IMR-90 (cell line): ENCODE results near the gene RNASE4. TPM values are rescaled to one million over a fixed set of nuclear protein-coding genes. Genes with fewer than 3 reads are reported as not detected.

ENCODE experiments used
- ATAC-seq: fragments of 200-7000 bp; cut with Tn5 transposase; 2 replicates; pipeline ENCODE4 v1.9.1; 2020; ENCODE audit warnings: low read depth, mild to moderate bottlenecking, moderate library complexity
- BruUV-seq: library from RNA; stranded (reverse); fragments of 400-500 nt; replicated peaks from 2 replicates; lab custom pipeline; 2021; lab: Mats Ljungman, UMichigan
- CTCF ChIA-PET: fragments of 300-600 bp; formaldehyde crosslinking; extraction: SDS; loops from one replicate; lab custom pipeline; 2021; ENCODE audit warnings: antibody characterized with exemption; lab: Yijun Ruan, JAX
- POLR2A ChIA-PET: fragments of 300-600 bp; sonication (Branson Sonifier 250); formaldehyde crosslinking; loops from one replicate; lab custom pipeline; 2022; ENCODE audit warnings: antibody characterized with exemption; ENCODE audit not compliant: unreplicated experiment; lab: Charles Lee
- DNase-seq: peaks from one replicate; pipeline ENCODE4 v3.0.0; 2013
- H2AFZ ChIP-seq: replicated peaks from 2 replicates; pipeline ENCODE3; 2013; ENCODE audit warnings: low read length, mild to moderate bottlenecking; ENCODE audit not compliant: poor library complexity
- H2AK5ac ChIP-seq: 2 replicates; pipeline ENCODE4 v1.6.1; 2013; ENCODE audit warnings: low read depth, low read length, inconsistent platforms
- H2AK9ac ChIP-seq: replicated peaks from 2 replicates; pipeline ENCODE3; 2013; ENCODE audit warnings: mild to moderate bottlenecking, low read depth, low read length, moderate library complexity; ENCODE audit not compliant: poor library complexity
- H2BK120ac ChIP-seq: 2 replicates; pipeline ENCODE4 v1.6.1; 2013; ENCODE audit warnings: low read depth, low read length, inconsistent platforms
- H2BK15ac ChIP-seq: 3 replicates; pipeline ENCODE4 v1.6.1; 2013; ENCODE audit warnings: low read depth, low read length, inconsistent platforms
- H2BK20ac ChIP-seq: 2 replicates; pipeline ENCODE4 v1.6.1; 2013; ENCODE audit warnings: low read depth, mild to moderate bottlenecking, inconsistent platforms, low read length, moderate library complexity
- H2BK5ac ChIP-seq: 2 replicates; pipeline ENCODE4 v1.6.1; 2013; ENCODE audit warnings: mild to moderate bottlenecking, low read depth, low read length, inconsistent platforms; ENCODE audit not compliant: poor library complexity, severe bottlenecking
- H3K14ac ChIP-seq: replicated peaks from 2 replicates; pipeline ENCODE4 v1.6.1; 2013; ENCODE audit warnings: low read depth, low read length, inconsistent platforms
- H3K18ac ChIP-seq: 2 replicates; pipeline ENCODE4 v1.6.1; 2013; ENCODE audit warnings: low read depth, low read length, control low read depth
- H3K23ac ChIP-seq: 2 replicates; pipeline ENCODE4 v1.6.1; 2013; ENCODE audit warnings: low read depth, low read length, inconsistent platforms
- H3K27ac ChIP-seq: 2 replicates; pipeline ENCODE4 v1.5.1; 2013; ENCODE audit warnings: mild to moderate bottlenecking, control low read depth, low read length; ENCODE audit not compliant: insufficient read depth
- H3K27me3 ChIP-seq: 2 replicates; pipeline ENCODE4 v1.6.1; 2013; ENCODE audit warnings: low read length; ENCODE audit not compliant: control insufficient read depth, insufficient read depth
- H3K36me3 ChIP-seq: 2 replicates; pipeline ENCODE4 v1.6.1; 2013; ENCODE audit warnings: low read length, mixed read lengths; ENCODE audit not compliant: control insufficient read depth, insufficient read depth
- H3K4ac ChIP-seq: 2 replicates; pipeline ENCODE4 v1.6.1; 2013; ENCODE audit warnings: low read depth, low read length, inconsistent platforms
- H3K4me1 ChIP-seq: 2 replicates; pipeline ENCODE4 v1.6.1; 2013; ENCODE audit warnings: low read length, mixed read lengths; ENCODE audit not compliant: control insufficient read depth, insufficient read depth
- H3K4me2 ChIP-seq: 2 replicates; pipeline ENCODE4 v1.6.1; 2013; ENCODE audit warnings: low read depth, mild to moderate bottlenecking, control low read depth, low read length, moderate library complexity
- H3K4me3 ChIP-seq: 2 replicates; pipeline ENCODE4 v1.5.1; 2013; ENCODE audit warnings: low read depth, mild to moderate bottlenecking, control low read depth, low read length, moderate library complexity; ENCODE audit not compliant: insufficient read depth
- H3K56ac ChIP-seq: 2 replicates; pipeline ENCODE4 v1.6.1; 2013; ENCODE audit warnings: low read length, inconsistent platforms; ENCODE audit not compliant: insufficient read depth; ENCODE audit errors: extremely low read depth
- H3K79me1 ChIP-seq, 2 experiments: 2 replicates each; pipeline ENCODE4 v1.6.1; 2013; ENCODE audit warnings: low read length in 2 of 2, inconsistent platforms in 1 of 2, low read depth in 1 of 2
- H3K9ac ChIP-seq: 2 replicates; pipeline ENCODE4 v1.6.1; 2013; ENCODE audit warnings: low read depth, low read length, control low read depth
- H3K9me1 ChIP-seq: 2 replicates; pipeline ENCODE4 v1.6.1; 2013; ENCODE audit warnings: low read length, inconsistent platforms; ENCODE audit not compliant: insufficient read depth
- H3K9me3 ChIP-seq: 2 replicates; pipeline ENCODE4 v1.6.1; 2013; ENCODE audit warnings: low read length; ENCODE audit not compliant: control insufficient read depth, insufficient read depth
- H4K20me1 ChIP-seq: 2 replicates; pipeline ENCODE4 v1.6.1; 2013; ENCODE audit warnings: low read length, inconsistent platforms; ENCODE audit not compliant: insufficient read depth
- H4K5ac ChIP-seq: 2 replicates; pipeline ENCODE4 v1.6.1; 2013; ENCODE audit warnings: mild to moderate bottlenecking, low read depth, low read length, control low read depth
- H4K8ac ChIP-seq, 2 experiments: 2 replicates each; pipeline ENCODE4 v1.6.1; 2013; ENCODE audit warnings: low read depth in 2 of 2, low read length in 2 of 2, control low read depth in 1 of 2, inconsistent platforms in 1 of 2
- H4K91ac ChIP-seq: 2 replicates; pipeline ENCODE4 v1.6.1; 2013; ENCODE audit warnings: low read depth, low read length, inconsistent platforms; ENCODE audit not compliant: insufficient read depth
- BHLHE40 ChIP-seq: fragments of 150-350 bp; IDR thresholded peaks from 2 replicates; pipeline ENCODE4 v1.6.1; 2016; ENCODE audit warnings: mild to moderate bottlenecking, low read depth, low read length
- CEBPB ChIP-seq: IDR thresholded peaks from 2 replicates; pipeline ENCODE4 v1.6.1; 2012; ENCODE audit warnings: low read depth, low read length, improper control_type of control experiment
- CHD1 ChIP-seq: IDR thresholded peaks from 2 replicates; pipeline ENCODE4 v1.6.1; 2012; ENCODE audit warnings: low read depth, low read length, improper control_type of control experiment
- CTCF ChIP-seq: conservative IDR thresholded peaks from 2 replicates; pipeline ENCODE4 v1.5.1; 2012; ENCODE audit warnings: mild to moderate bottlenecking, low read depth, low read length, improper control_type of control experiment
- FOS ChIP-seq: fragments of 150-350 bp; IDR thresholded peaks from 2 replicates; pipeline ENCODE4 v1.6.1; 2016; ENCODE audit warnings: low read depth, low read length
- MAFK ChIP-seq: IDR thresholded peaks from 2 replicates; pipeline ENCODE4 v1.6.1; 2012; ENCODE audit warnings: low read depth, low read length, improper control_type of control experiment
- MXI1 ChIP-seq: IDR thresholded peaks from 2 replicates; pipeline ENCODE4 v1.6.1; 2012; ENCODE audit warnings: low read depth, mild to moderate bottlenecking, low read length, moderate library complexity, borderline replicate concordance
- NFE2L2 ChIP-seq: fragments of 150-350 bp; IDR thresholded peaks from 2 replicates; pipeline ENCODE4 v1.6.1; 2016; ENCODE audit warnings: low read depth, mild to moderate bottlenecking, low read length
- POLR2A ChIP-seq: IDR thresholded peaks from 2 replicates; pipeline ENCODE4 v1.6.1; 2012; ENCODE audit warnings: mild to moderate bottlenecking, low read depth, low read length
- RAD21 ChIP-seq: IDR thresholded peaks from 2 replicates; pipeline ENCODE4 v1.6.1; 2012; ENCODE audit warnings: low read length, improper control_type of control experiment
- RCOR1 ChIP-seq: IDR thresholded peaks from 2 replicates; pipeline ENCODE4 v1.6.1; 2012; ENCODE audit warnings: mild to moderate bottlenecking, low read length, improper control_type of control experiment; ENCODE audit not compliant: insufficient replicate concordance
- RFX5 ChIP-seq: IDR thresholded peaks from 2 replicates; pipeline ENCODE4 v1.8.0; 2012; ENCODE audit warnings: low read depth, mild to moderate bottlenecking, low read length, moderate library complexity
- SMC3 ChIP-seq: fragments of 150-350 bp; IDR thresholded peaks from 2 replicates; pipeline ENCODE4 v1.6.1; 2016; ENCODE audit warnings: low read depth, mild to moderate bottlenecking, antibody characterized with exemption, low read length, moderate library complexity
- WGBS, 2 experiments: methylation state at CpG; one replicate each; pipeline versions ENCODE4 v1.1.5 to v1.1.7; 2013; ENCODE audit warnings: missing lambda C conversion rate in 2 of 2; ENCODE audit not compliant: insufficient read length in 1 of 2; ENCODE audit errors: extremely low coverage in 2 of 2; 5-methylcytosine and 5-hydroxymethylcytosine counted together
- dilution Hi-C: fragments of 300-500 bp; cut with HindIII; formaldehyde crosslinking; loops from one replicate; pipeline ENCODE4 v1.14.3; 2018; ENCODE audit warnings: low sequenced_read_pairs; ENCODE audit not compliant: unreplicated experiment
- in situ Hi-C: fragments of 300-500 bp; cut with MboI; formaldehyde crosslinking; loops from 3 replicates; pipeline ENCODE4 v1.14.3; 2019; ENCODE audit warnings: low sequenced_read_pairs, inconsistent platforms, mixed read lengths
- intact Hi-C: fragments of 100-400 bp; cut with micrococcal nuclease; formaldehyde crosslinking; loops from 2 replicates; pipeline ENCODE4 v1.10.0; 2022
- polyA plus RNA-seq, 3 experiments: library from polyadenylated mRNA; depleted of rRNA; stranded (reverse); fragments of >200 nt; gene quantifications; 2 replicates each; pipeline ENCODE4 v1.2.3, GENCODE V29; 2012; ENCODE audit warnings: low replicate concordance in 1 of 3
- total RNA-seq: library from RNA; depleted of rRNA; stranded (reverse); fragments of >200 nt; gene quantifications from 2 replicates; pipeline ENCODE4 v1.2.3, GENCODE V29; 2012
- TF ChIP-seq, protein P1 (sequence below): fragments of 150-350 bp; IDR thresholded peaks from 2 replicates; pipeline ENCODE4 v1.6.1; 2017; ENCODE audit warnings: mild to moderate bottlenecking, antibody characterized with exemption, low read length, low read depth
- TF ChIP-seq, protein P2 (sequence below): fragments of 150-350 bp; IDR thresholded peaks from 2 replicates; pipeline ENCODE4 v1.6.1; 2016; ENCODE audit warnings: low read depth, mild to moderate bottlenecking, low read length, moderate library complexity, borderline replicate concordance

RNASE4 gene
- total and polyA plus RNA-seq, 2 of the 4 experiments (the other 2 are of a cell fraction), result 10.4 to 11.6 TPM

- no peaks in the 10 kb centered on the region for H4K20me1 ChIP-seq
- H3K9me1 ChIP-seq, result peaks cover 4% of the 10 kb centered on the region; the same call in 1 of the 2 replicates
- H2AK5ac ChIP-seq, result no peak overlapping the region
- H3K56ac ChIP-seq, result no peak overlapping the region
- no peak overlapping the region for H4K91ac ChIP-seq
- H2BK15ac ChIP-seq, result no peak overlapping the region
- intact Hi-C loops, result no loop called here
- no peaks in the 10 kb centered on the region for H3K36me3 ChIP-seq
- no peak overlapping the region for H4K8ac ChIP-seq
- dilution Hi-C loops, result no loop called here
- no peak overlapping the region for H3K14ac ChIP-seq
- H3K4ac ChIP-seq, result no peak overlapping the region
- no peak overlapping the region for H3K4me3 ChIP-seq
- no peaks in the 10 kb centered on the region for H3K4me1 ChIP-seq
- no peak overlapping the region for H2BK120ac ChIP-seq
- CTCF ChIA-PET, result no interaction called here
- no peaks in the 10 kb centered on the region for H3K9me3 ChIP-seq
- no peak overlapping the region for H2BK5ac ChIP-seq
- H3K23ac ChIP-seq, result no peak overlapping the region
- POLR2A ChIA-PET, result no interaction called here
- H2AK9ac ChIP-seq, result no peak overlapping the region
- no peak overlapping the region for H2AFZ ChIP-seq
- H4K5ac ChIP-seq, result no peak overlapping the region
- no peak overlapping the region for H3K9ac ChIP-seq
- no peak overlapping the region for H3K4me2 ChIP-seq
- TF ChIP-seq RFX5 (no peak), FOS (no peak), RCOR1 (no peak), SMC3 (no peak), NFE2L2 (no peak), CEBPB (no peak), POLR2A (no peak), MAFK (no peak), CHD1 (no peak), BHLHE40 (no peak), MXI1 (no peak), CTCF (no peak), RAD21 (no peak)
- TF ChIP-seq, protein P1, sequence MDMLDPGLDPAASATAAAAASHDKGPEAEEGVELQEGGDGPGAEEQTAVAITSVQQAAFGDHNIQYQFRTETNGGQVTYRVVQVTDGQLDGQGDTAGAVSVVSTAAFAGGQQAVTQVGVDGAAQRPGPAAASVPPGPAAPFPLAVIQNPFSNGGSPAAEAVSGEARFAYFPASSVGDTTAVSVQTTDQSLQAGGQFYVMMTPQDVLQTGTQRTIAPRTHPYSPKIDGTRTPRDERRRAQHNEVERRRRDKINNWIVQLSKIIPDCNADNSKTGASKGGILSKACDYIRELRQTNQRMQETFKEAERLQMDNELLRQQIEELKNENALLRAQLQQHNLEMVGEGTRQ, result no peak
- TF ChIP-seq, protein P2, sequence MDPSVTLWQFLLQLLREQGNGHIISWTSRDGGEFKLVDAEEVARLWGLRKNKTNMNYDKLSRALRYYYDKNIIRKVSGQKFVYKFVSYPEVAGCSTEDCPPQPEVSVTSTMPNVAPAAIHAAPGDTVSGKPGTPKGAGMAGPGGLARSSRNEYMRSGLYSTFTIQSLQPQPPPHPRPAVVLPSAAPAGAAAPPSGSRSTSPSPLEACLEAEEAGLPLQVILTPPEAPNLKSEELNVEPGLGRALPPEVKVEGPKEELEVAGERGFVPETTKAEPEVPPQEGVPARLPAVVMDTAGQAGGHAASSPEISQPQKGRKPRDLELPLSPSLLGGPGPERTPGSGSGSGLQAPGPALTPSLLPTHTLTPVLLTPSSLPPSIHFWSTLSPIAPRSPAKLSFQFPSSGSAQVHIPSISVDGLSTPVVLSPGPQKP, result no peak
- H3K18ac ChIP-seq, result no peak overlapping the region
- H3K79me1 ChIP-seq, result no peaks in the 10 kb centered on the region
- in situ Hi-C loops, result no loop called here
- no peak overlapping the region for H2BK20ac ChIP-seq
- H3K27ac ChIP-seq, result no peak overlapping the region
- ATAC-seq, result no peak
- no peaks in the 10 kb centered on the region; the same call in 1 of the 2 replicates for H3K27me3 ChIP-seq
- DNase-seq, result no peak
- BruUV-seq, result no TSS peak
- no CpG with 5 or more reads among the region's 2 CpGs for WGBS, 2 experiments
These were observed 8.3 kb upstream of the RNASE4 start for GRCh38 chr14:20676072-20676471.
